Karpas-422 (cell line): ENCODE data around the gene DIP2C. TPM values are rescaled to one million over a fixed set of nuclear protein-coding genes. Genes with fewer than 3 reads are reported as not detected.
"Not testable (repeated sequence)": the region's sequence is repeated elsewhere in the genome, so short reads cannot be mapped to it uniquely, and the experiment has no call there.

Experiments
- DNase-seq: peaks from one replicate; pipeline ENCODE4 v3.0.0-alpha.2; 2015
- H2AFZ ChIP-seq: fragments of 200-600 bp; sonication (generic); 2 replicates; pipeline ENCODE4 v1.6.1; 2014; ENCODE audit warnings: antibody characterized with exemption, low read length, mixed read lengths
- H3K27ac ChIP-seq: fragments of 200-600 bp; sonication (generic); 2 replicates; pipeline ENCODE4 v1.5.1; 2014; ENCODE audit warnings: mild to moderate bottlenecking, low read length, moderate library complexity
- H3K27me3 ChIP-seq: fragments of 200-600 bp; sonication (generic); 2 replicates; pipeline ENCODE4 v1.6.1; 2014; ENCODE audit warnings: low read length, mixed read lengths
- H3K36me3 ChIP-seq: fragments of 200-600 bp; sonication (generic); 2 replicates; pipeline ENCODE4 v1.6.1; 2014; ENCODE audit warnings: low read length, mixed read lengths; ENCODE audit not compliant: insufficient read depth
- H3K4me1 ChIP-seq: fragments of 200-600 bp; sonication (generic); 2 replicates; pipeline ENCODE4 v1.6.1; 2014; ENCODE audit warnings: mild to moderate bottlenecking, low read length, mixed read lengths
- H3K4me2 ChIP-seq: fragments of 200-600 bp; sonication (generic); 2 replicates; pipeline ENCODE4 v1.6.1; 2014; ENCODE audit warnings: low read length, low read depth, mild to moderate bottlenecking; ENCODE audit not compliant: poor library complexity, severe bottlenecking
- H3K4me3 ChIP-seq: fragments of 200-600 bp; sonication (generic); 2 replicates; pipeline ENCODE4 v1.5.1; 2014; ENCODE audit warnings: mild to moderate bottlenecking, antibody characterized with exemption, low read length, mixed read lengths
- H3K79me2 ChIP-seq: fragments of 200-600 bp; sonication (generic); 2 replicates; pipeline ENCODE4 v1.6.1; 2014; ENCODE audit warnings: mild to moderate bottlenecking, low read length, mixed read lengths
- H3K9ac ChIP-seq: fragments of 200-600 bp; sonication (generic); 2 replicates; pipeline ENCODE4 v1.6.0; 2014; ENCODE audit warnings: low read length
- H3K9me2 ChIP-seq: fragments of 200-600 bp; sonication (generic), shearing (Covaris generic); replicated peaks from 2 replicates; pipeline ENCODE4 v1.6.0; 2014; ENCODE audit warnings: mild to moderate bottlenecking, low read length, moderate library complexity; ENCODE audit not compliant: insufficient read depth
- H3K9me3 ChIP-seq: fragments of 300-700, 200-600 bp; sonication (generic); 2 replicates; pipeline ENCODE4 v1.6.1; 2014; ENCODE audit warnings: low read length, mixed read lengths
- H4K20me1 ChIP-seq: fragments of 200-600 bp; sonication (generic); 2 replicates; pipeline ENCODE4 v1.6.1; 2014; ENCODE audit warnings: mild to moderate bottlenecking, antibody characterized with exemption, low read length, low read depth; ENCODE audit not compliant: insufficient read depth
- total RNA-seq: library from RNA; depleted of rRNA; stranded (reverse); fragments of >200 nt; shearing (Covaris generic); gene quantifications from 2 replicates; pipeline ENCODE4 v1.2.3, GENCODE V29; 2014; ENCODE audit warnings: low replicate concordance

DIP2C gene
- total RNA-seq, 1 experiment from 2014 or later, result 0.11 TPM

DNA sequence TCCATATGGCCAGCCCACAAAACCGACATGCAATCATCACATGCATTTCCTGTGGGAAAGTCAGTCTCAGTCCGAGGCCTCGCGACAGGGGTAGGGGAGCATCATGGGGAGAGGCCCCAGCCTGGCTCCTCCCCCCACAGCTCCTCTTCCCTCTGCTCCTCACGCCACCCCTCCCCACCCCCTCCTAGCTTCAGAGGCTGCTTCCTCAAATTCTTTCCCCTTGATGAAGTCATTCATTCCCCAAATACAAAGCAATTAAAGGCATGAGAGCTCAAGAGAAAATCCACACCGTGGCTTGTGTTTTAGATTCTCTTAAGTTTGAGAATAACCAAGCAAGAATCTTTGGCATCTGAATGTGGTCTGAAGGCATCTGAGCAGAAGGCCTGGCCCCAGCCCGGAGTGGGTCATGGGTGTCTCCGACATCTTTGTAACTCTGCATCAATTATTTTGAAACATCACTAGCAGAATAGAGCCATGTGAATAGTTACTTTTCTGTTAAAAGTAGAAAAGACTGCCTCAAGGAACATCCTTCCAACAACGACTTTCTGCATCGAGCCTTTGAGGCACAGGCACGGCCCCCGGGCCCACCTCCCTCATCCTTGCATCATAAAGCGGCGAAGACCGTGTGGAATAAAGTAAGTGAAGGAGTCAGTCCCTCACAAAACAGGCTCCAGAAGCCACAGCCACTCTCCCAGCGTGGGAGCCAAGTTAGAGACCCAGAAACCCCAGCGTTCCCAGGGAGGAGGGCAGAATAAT is 90.9 kb downstream of the DIP2C start:
- Histone ChIP-seq H3K4me1 (no peaks in the 10 kb centered on the region), H3K4me2 (no peak overlapping the region), H3K9me3 (no peaks in the 10 kb centered on the region), H3K27me3 (no peaks in the 10 kb centered on the region), H3K79me2 (no peaks in the 10 kb centered on the region), H4K20me1 (no peaks in the 10 kb centered on the region), H3K4me3 (no peak overlapping the region), H3K36me3 (no peaks in the 10 kb centered on the region), H2AFZ (no peak overlapping the region), H3K9me2 (no peaks in the 10 kb centered on the region), H3K9ac (no peak overlapping the region), H3K27ac (no peak overlapping the region)
- DNase-seq, result no peak

DNA sequence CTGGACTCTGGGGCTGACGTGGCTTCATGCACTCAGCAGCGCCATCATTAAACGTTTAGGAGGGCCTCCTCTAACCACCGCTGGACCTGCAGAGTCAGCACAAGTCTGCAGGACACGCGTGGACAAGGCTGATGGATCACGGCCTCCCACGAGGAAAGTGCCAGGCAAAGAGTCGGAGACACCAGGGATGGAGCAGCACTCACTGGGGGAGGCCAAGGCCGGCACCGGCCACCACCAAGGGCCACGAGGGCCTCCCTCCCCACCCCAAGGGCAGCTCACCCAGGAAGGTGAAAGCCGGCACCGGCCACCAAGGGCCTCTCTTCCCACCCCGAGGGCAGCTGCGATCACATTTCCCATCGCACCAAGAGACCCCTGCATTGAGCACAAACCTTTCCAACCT is 91.5 kb downstream of the DIP2C start:
- H3K9ac ChIP-seq, result no peak overlapping the region
- no peak for DNase-seq

DNA sequence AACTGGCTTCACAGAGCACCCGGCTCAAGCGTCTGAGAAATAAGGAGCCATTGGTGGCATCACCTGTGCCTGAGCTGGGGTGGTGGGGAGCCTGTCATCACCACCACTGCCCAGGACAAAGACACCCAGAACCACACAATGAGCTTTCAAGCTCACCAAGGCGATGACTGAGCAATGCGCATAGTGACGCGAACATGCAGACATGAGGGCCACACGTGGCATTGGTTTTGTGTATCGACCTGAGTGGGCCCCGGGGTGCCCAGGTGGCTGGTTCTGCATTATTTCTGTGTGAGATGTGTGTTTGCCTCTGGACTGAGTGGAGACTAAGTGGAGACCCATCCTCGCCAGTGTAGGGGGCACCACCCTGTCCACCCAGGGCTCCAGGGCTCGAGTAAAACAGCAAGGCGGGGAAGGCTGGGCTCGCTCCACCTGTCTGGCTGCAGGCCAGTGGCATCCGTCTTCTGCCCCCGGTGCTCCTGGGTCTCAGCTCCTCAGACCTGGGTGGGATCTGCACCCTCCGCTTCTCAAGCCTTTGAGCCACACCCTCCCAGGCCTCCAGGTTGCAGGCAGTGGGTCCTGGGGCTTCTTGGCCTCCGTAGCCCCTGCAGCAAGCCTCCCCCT is 92.6 kb downstream of the DIP2C start:
- no peak overlapping the region for H3K4me2 ChIP-seq
- no peaks in the 10 kb centered on the region for H3K79me2 ChIP-seq
- no peak overlapping the region for H3K4me3 ChIP-seq
- DNase-seq, result no peak
- no peaks in the 10 kb centered on the region for H3K9me3 ChIP-seq
- H3K27me3 ChIP-seq, result no peaks in the 10 kb centered on the region
- H3K9me2 ChIP-seq, result no peaks in the 10 kb centered on the region
- H2AFZ ChIP-seq, result no peak overlapping the region
- no peaks in the 10 kb centered on the region for H3K4me1 ChIP-seq
- H3K9ac ChIP-seq, result no peak overlapping the region
- H4K20me1 ChIP-seq, result no peaks in the 10 kb centered on the region
- H3K27ac ChIP-seq, result no peak overlapping the region
- no peaks in the 10 kb centered on the region for H3K36me3 ChIP-seq

More for the DNA sequence above, 91.5 kb downstream of the DIP2C start:
- H3K9me3 ChIP-seq, result no peaks in the 10 kb centered on the region
- no peaks in the 10 kb centered on the region for H4K20me1 ChIP-seq
- no peak overlapping the region for H3K27ac ChIP-seq
- no peaks in the 10 kb centered on the region for H3K4me1 ChIP-seq
- H3K27me3 ChIP-seq, result no peaks in the 10 kb centered on the region
- no peaks in the 10 kb centered on the region for H3K36me3 ChIP-seq
- H3K9me2 ChIP-seq, result no peaks in the 10 kb centered on the region
- no peaks in the 10 kb centered on the region for H3K79me2 ChIP-seq
- no peak overlapping the region for H2AFZ ChIP-seq
- no peak overlapping the region for H3K4me2 ChIP-seq
- no peak overlapping the region for H3K4me3 ChIP-seq

DNA sequence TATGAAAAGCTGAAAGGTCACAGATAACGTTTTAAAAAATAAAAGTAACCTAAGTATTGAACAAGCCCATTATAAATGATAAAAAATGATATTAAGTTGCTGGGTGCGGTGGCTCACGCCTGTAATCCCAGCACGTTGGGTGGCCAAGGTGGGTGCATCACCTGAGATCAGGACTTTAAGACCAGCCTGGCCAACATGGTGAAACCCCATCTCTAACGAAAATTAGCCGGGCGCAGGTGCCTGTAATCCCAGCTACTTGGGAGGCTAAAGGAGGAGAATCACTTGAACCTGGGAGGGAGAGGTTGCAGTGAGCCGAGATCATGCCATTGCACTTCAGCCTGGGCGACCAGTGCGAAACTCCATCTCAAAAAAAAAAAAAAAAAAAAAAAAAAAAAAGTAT is 93.3 kb downstream of the DIP2C start:
- H4K20me1 ChIP-seq, H3K9me2 ChIP-seq, H3K36me3 ChIP-seq, H3K4me1 ChIP-seq, H3K27ac ChIP-seq, H3K9me3 ChIP-seq, H3K79me2 ChIP-seq, H3K4me3 ChIP-seq, DNase-seq, H2AFZ ChIP-seq, H3K4me2 ChIP-seq, H3K9ac ChIP-seq, H3K27me3 ChIP-seq: not testable (repeated sequence)

GRCh38 chr10:595473-595872 is 94.0 kb downstream of the DIP2C start:
- H3K4me2 ChIP-seq, result no peak overlapping the region
- no peaks in the 10 kb centered on the region for H4K20me1 ChIP-seq
- DNase-seq, result no peak
- no peak overlapping the region for H2AFZ ChIP-seq
- H3K9me3 ChIP-seq, result no peaks in the 10 kb centered on the region
- no peaks in the 10 kb centered on the region for H3K4me1 ChIP-seq
- H3K27ac ChIP-seq, result no peak overlapping the region
- no peak overlapping the region for H3K4me3 ChIP-seq
- H3K27me3 ChIP-seq, result no peaks in the 10 kb centered on the region
- no peaks in the 10 kb centered on the region for H3K9me2 ChIP-seq
- no peaks in the 10 kb centered on the region for H3K36me3 ChIP-seq
- H3K79me2 ChIP-seq, result no peaks in the 10 kb centered on the region
- H3K9ac ChIP-seq, result no peak overlapping the region

DNA sequence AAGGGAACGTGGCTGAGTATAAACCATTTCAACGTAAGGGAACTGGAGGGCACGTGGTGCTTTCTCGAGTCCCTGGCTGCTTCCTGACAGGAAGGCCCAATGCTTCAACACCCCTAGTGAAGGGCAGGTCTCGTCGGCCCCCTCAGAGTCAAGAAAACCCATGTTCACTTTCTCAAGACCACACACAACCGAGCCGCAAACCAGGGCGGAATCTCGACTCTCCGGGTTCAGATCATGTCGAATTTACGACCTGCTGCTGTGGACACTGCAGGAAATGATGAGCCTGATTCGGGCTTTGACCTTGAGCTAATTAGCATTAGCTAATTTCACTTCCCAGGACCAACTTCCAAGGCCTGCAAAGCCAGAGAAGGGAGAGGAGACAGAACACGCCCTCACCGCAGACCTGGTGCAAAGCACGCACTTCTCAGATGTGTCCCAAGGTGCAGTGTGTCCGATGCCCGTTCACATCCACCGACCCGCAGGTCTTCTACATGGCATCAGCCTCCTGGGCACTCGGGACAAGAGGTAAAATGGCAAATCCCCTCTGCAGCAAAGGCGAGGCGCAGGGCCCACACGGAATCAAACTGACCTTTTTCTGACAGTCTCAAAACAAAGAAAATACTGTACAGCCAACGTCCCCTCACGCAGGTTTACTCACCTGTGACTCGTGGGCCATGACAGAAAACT is 94.7 kb downstream of the DIP2C start:
- Histone ChIP-seq H3K27me3 (no peaks in the 10 kb centered on the region), H3K9ac (no peak overlapping the region), H3K4me2 (no peak overlapping the region), H3K9me3 (no peaks in the 10 kb centered on the region), H3K4me3 (no peak overlapping the region), H3K79me2 (no peaks in the 10 kb centered on the region), H3K27ac (no peak overlapping the region), H3K9me2 (no peaks in the 10 kb centered on the region), H3K4me1 (no peaks in the 10 kb centered on the region), H3K36me3 (no peaks in the 10 kb centered on the region), H2AFZ (no peak overlapping the region), H4K20me1 (no peaks in the 10 kb centered on the region)
- no peak for DNase-seq

GRCh38 chr10:593901-594457 is 95.5 kb downstream of the DIP2C start:
- no peak overlapping the region for H3K4me2 ChIP-seq
- no peaks in the 10 kb centered on the region for H4K20me1 ChIP-seq
- no peak overlapping the region for H2AFZ ChIP-seq
- no peaks in the 10 kb centered on the region for H3K4me1 ChIP-seq
- no peak for DNase-seq
- no peak overlapping the region for H3K9ac ChIP-seq
- H3K4me3 ChIP-seq, result no peak overlapping the region
- H3K9me2 ChIP-seq, result no peaks in the 10 kb centered on the region
- no peaks in the 10 kb centered on the region for H3K36me3 ChIP-seq
- no peaks in the 10 kb centered on the region for H3K9me3 ChIP-seq
- H3K27ac ChIP-seq, result no peak overlapping the region
- H3K27me3 ChIP-seq, result no peaks in the 10 kb centered on the region
- no peaks in the 10 kb centered on the region for H3K79me2 ChIP-seq

- Histone ChIP-seq H3K27ac (no peak overlapping the region), H3K4me1 (no peaks in the 10 kb centered on the region), H4K20me1 (no peaks in the 10 kb centered on the region), H2AFZ (no peak overlapping the region), H3K9ac (no peak overlapping the region), H3K9me3 (no peaks in the 10 kb centered on the region), H3K27me3 (no peaks in the 10 kb centered on the region), H3K4me3 (no peak overlapping the region), H3K4me2 (no peak overlapping the region), H3K9me2 (no peaks in the 10 kb centered on the region), H3K79me2 (no peaks in the 10 kb centered on the region), H3K36me3 (no peaks in the 10 kb centered on the region)
- DNase-seq, result no peak
These were observed 96.0 kb downstream of the DIP2C start for GRCh38 chr10:593421-593820.
